ENCODE results near the gene AZU1.

- no peak for TF ChIP-seq POLR2AphosphoS5 (IDR thresholded peaks at IDR 0.05; ENCODE audit: low read depth, low read length)
- TF ChIP-seq, protein P1, sequence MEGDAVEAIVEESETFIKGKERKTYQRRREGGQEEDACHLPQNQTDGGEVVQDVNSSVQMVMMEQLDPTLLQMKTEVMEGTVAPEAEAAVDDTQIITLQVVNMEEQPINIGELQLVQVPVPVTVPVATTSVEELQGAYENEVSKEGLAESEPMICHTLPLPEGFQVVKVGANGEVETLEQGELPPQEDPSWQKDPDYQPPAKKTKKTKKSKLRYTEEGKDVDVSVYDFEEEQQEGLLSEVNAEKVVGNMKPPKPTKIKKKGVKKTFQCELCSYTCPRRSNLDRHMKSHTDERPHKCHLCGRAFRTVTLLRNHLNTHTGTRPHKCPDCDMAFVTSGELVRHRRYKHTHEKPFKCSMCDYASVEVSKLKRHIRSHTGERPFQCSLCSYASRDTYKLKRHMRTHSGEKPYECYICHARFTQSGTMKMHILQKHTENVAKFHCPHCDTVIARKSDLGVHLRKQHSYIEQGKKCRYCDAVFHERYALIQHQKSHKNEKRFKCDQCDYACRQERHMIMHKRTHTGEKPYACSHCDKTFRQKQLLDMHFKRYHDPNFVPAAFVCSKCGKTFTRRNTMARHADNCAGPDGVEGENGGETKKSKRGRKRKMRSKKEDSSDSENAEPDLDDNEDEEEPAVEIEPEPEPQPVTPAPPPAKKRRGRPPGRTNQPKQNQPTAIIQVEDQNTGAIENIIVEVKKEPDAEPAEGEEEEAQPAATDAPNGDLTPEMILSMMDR (IDR thresholded peaks at IDR 0.05) = no peak
- TF ChIP-seq, protein P2, sequence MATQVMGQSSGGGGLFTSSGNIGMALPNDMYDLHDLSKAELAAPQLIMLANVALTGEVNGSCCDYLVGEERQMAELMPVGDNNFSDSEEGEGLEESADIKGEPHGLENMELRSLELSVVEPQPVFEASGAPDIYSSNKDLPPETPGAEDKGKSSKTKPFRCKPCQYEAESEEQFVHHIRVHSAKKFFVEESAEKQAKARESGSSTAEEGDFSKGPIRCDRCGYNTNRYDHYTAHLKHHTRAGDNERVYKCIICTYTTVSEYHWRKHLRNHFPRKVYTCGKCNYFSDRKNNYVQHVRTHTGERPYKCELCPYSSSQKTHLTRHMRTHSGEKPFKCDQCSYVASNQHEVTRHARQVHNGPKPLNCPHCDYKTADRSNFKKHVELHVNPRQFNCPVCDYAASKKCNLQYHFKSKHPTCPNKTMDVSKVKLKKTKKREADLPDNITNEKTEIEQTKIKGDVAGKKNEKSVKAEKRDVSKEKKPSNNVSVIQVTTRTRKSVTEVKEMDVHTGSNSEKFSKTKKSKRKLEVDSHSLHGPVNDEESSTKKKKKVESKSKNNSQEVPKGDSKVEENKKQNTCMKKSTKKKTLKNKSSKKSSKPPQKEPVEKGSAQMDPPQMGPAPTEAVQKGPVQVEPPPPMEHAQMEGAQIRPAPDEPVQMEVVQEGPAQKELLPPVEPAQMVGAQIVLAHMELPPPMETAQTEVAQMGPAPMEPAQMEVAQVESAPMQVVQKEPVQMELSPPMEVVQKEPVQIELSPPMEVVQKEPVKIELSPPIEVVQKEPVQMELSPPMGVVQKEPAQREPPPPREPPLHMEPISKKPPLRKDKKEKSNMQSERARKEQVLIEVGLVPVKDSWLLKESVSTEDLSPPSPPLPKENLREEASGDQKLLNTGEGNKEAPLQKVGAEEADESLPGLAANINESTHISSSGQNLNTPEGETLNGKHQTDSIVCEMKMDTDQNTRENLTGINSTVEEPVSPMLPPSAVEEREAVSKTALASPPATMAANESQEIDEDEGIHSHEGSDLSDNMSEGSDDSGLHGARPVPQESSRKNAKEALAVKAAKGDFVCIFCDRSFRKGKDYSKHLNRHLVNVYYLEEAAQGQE (IDR thresholded peaks at IDR 0.05; ENCODE audit: insufficient read depth in 1 of 2, low read depth in 2 of 2, low read length in 1 of 2) = no peak
- no peak for TF ChIP-seq SIN3A (IDR thresholded peaks at IDR 0.05; ENCODE audit: borderline replicate concordance, insufficient read depth, low read depth, low read length)
Observed at GRCh38 chr19:802498-803098, 25.0 kb upstream of the AZU1 start.
